GM10266 (cell line): ENCODE results near the gene DLX5.

Experiments used
- DNase-seq: peaks from one replicate; pipeline ENCODE4 v3.0.0; 2012; ENCODE audit errors: extremely low spot score
- TF ChIP-seq, protein P1 (sequence below): IDR thresholded peaks from 2 replicates; pipeline ENCODE4 v1.5.1; 2012; ENCODE audit warnings: mild to moderate bottlenecking, low read depth; ENCODE audit not compliant: control insufficient read depth, insufficient read depth; ENCODE audit errors: missing control alignments

Gene DLX5

GRCh38 chr7:97002555-97003261, 21.9 kb downstream of the DLX5 start:
- DNase-seq: no peak
- TF ChIP-seq, protein P1, sequence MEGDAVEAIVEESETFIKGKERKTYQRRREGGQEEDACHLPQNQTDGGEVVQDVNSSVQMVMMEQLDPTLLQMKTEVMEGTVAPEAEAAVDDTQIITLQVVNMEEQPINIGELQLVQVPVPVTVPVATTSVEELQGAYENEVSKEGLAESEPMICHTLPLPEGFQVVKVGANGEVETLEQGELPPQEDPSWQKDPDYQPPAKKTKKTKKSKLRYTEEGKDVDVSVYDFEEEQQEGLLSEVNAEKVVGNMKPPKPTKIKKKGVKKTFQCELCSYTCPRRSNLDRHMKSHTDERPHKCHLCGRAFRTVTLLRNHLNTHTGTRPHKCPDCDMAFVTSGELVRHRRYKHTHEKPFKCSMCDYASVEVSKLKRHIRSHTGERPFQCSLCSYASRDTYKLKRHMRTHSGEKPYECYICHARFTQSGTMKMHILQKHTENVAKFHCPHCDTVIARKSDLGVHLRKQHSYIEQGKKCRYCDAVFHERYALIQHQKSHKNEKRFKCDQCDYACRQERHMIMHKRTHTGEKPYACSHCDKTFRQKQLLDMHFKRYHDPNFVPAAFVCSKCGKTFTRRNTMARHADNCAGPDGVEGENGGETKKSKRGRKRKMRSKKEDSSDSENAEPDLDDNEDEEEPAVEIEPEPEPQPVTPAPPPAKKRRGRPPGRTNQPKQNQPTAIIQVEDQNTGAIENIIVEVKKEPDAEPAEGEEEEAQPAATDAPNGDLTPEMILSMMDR: no peak

GRCh38 chr7:97001656-97002554, 22.7 kb downstream of the DLX5 start:
- TF ChIP-seq, protein P1: no peak
- peak; percentile 15 for DNase-seq

GRCh38 chr7:97001221-97001620, 23.4 kb downstream of the DLX5 start:
- TF ChIP-seq, protein P1: no peak

GRCh38 chr7:96998744-96999143, 25.9 kb downstream of the DLX5 start:
- no peak for DNase-seq
- TF ChIP-seq, protein P1: no peak

More at GRCh38 chr7:97001221-97001620, 23.4 kb downstream of the DLX5 start:
- peak; percentile 10 for DNase-seq

DNA sequence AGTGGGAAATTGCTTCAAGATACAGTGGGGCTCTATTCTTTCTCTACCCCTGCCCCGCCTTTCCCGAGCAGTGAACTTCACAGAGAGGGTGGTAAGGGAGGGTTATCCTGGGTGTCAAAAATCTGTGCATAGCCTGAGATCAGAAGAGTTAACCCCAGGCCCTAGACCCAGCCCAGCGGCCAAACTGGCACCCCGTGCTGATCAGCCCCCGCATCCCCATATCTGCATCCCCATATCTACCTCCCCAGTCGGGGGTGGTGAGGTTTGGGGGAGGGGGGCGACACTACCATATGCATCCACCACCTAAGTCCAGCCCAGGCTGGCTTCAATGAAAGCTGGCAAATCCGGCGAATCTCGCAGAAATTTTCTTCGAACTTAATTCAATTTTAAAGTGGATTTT, 26.3 kb downstream of the DLX5 start:
- DNase-seq: peak; percentile 9
- TF ChIP-seq, protein P1: no peak

DNA sequence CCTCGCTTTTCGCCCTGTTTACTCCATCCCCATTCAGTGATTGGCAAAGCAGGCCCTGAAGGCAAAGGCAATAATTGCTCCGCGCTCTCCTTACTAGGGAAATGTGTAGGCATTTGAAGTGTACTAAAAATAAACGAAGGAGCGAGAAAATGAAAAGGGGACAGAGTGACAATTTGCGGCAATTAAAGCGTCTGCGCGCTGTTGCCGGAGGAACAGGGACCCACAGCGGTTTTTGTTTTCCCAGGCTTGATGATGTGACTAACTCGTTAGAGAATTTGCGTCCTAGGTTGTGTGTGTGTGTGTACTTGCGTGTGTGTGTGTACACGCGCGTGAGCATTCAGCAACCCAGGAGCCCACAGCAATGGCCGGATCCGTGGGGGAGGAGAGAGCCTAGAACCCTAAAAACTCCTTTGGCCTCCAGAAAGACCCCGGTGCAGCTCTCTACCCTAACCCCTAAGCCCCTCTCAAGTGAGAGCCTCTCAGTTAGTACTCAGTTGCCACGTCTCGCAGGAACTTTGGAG, 27.1 kb downstream of the DLX5 start:
- DNase-seq: peak; percentile 16
- TF ChIP-seq, protein P1: no peak
